Astrocyte of the cerebellum (primary cell): ENCODE results near the gene RAD51B.

Experiments used
- DNase-seq: peaks from one replicate; pipeline ENCODE4 v3.0.0-alpha.2; 2011; ENCODE audit warnings: low read depth
- H3K4me3 ChIP-seq: 2 replicates; pipeline ENCODE4 v1.5.1; 2011; ENCODE audit warnings: mild to moderate bottlenecking, low read depth, low read length, moderate library complexity
- CTCF ChIP-seq: IDR thresholded peaks from 2 replicates; pipeline ENCODE4 v1.5.1; 2012; ENCODE audit warnings: low read length, low read depth, moderate library complexity, mild to moderate bottlenecking; ENCODE audit errors: missing control alignments
- in situ Hi-C: cut with HindIII; loops from 2 replicates; pipeline ENCODE4 v1.10.0; 2017; ENCODE audit warnings: low sequenced_read_pairs

Gene RAD51B

DNA sequence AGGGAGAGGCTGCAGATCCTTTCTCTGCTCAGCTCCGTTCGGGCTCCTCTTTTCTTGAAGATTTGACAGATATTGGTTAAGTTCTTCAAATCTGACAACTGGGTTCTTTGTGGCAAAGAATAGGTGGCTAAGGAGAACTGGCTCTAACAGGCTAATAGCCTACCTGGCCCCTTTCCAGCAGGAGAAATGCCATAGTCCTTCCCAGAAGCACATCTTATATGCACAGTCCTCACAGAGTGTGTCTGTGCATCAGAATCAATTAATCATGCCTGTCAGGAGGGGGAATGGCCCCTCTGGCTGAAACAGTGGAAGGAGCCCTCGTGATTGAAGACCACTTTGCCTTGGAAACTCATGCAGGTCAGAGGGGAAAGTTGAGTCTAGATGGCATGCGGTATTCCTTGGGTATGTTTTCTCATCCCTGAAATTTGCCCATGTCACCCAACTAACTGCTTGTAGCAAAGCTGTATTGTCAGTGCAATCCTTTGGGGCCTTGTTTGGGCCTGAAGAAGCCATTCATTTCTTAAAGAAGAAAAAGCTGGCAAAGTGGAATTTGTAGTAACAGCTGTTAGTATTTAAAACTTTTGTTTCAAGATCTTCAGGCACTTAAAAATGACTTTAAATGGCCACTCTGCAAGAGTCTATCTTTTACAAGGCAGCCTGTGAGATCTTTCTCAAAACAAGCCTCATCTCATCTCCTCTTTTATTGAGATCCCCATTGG lies 721.8 kb downstream of the RAD51B start:
- no peak for DNase-seq
- in situ Hi-C loops, result no loop called here
- no peak for TF ChIP-seq CTCF
- no peak overlapping the region for H3K4me3 ChIP-seq

GRCh38 chr14:68542346-68542745 lies 722.8 kb downstream of the RAD51B start:
- in situ Hi-C loops, result no loop called here
- TF ChIP-seq CTCF, result no peak
- DNase-seq, result no peak
- no peak overlapping the region for H3K4me3 ChIP-seq

DNA sequence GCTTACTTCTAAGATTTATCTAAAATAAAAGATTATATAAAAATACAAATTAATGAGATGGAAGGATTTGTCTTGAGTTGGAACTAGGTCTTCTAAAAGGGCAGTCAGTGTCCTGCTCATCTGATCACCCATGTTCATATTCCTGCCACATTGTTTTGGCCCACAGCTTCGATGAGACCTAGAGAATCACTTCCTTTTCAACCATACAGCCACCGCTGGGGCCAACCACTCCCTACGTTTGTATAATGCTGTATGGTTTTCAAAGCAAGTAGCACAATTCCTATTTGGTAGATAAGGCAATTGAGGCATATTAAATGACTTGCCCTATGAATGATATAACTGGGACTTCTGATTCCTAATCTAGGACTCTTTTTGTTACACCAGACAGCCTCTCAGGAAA lies 723.9 kb downstream of the RAD51B start:
- in situ Hi-C loops, result no loop called here
- TF ChIP-seq CTCF, result no peak
- DNase-seq, result no peak
- H3K4me3 ChIP-seq, result no peak overlapping the region

DNA sequence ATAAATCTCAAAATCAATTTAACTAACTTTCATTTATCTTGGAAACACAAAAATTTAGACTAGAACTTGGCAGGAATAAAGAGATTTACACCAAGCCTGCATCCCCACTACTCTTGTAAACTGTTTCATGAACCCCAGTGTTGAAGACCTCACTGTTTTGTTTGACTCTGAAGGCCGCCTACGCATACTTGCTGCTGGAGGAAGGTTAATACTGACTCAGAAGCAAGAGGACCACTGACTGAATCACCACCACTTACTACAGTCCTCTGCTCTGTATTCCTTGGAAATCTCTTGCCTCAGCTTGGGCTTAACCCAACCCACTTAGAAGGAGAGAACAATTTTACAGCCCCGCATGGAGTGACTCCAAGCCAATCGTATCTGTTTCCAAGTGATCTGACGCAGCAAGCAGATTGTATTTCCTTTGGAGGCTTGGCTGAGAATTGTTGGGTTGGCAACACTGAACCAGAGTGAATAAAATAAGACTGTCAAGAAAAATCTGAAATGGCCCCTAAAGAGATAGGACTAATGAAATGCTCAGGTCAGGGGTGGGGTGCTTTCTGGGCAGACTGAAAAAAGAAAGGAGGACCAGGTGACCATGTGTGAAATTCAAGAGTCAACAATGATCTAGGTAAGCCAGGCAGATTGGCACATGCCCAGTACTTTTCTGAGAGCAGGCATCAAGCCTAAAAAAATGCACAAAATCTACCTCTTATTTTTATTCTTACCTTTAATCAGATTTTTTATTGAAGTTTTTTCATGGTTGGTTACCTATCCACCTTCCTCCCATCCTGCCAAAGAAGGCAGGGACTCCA lies 724.7 kb downstream of the RAD51B start:
- peak; percentile 99 for DNase-seq
- TF ChIP-seq CTCF, result no peak
- H3K4me3 ChIP-seq, result no peak overlapping the region
- in situ Hi-C loops, result no loop called here

GRCh38 chr14:68546839-68547238 lies 727.3 kb downstream of the RAD51B start:
- DNase-seq, result no peak
- in situ Hi-C loops, result no loop called here
- no peak overlapping the region for H3K4me3 ChIP-seq
- TF ChIP-seq CTCF, result no peak

DNA sequence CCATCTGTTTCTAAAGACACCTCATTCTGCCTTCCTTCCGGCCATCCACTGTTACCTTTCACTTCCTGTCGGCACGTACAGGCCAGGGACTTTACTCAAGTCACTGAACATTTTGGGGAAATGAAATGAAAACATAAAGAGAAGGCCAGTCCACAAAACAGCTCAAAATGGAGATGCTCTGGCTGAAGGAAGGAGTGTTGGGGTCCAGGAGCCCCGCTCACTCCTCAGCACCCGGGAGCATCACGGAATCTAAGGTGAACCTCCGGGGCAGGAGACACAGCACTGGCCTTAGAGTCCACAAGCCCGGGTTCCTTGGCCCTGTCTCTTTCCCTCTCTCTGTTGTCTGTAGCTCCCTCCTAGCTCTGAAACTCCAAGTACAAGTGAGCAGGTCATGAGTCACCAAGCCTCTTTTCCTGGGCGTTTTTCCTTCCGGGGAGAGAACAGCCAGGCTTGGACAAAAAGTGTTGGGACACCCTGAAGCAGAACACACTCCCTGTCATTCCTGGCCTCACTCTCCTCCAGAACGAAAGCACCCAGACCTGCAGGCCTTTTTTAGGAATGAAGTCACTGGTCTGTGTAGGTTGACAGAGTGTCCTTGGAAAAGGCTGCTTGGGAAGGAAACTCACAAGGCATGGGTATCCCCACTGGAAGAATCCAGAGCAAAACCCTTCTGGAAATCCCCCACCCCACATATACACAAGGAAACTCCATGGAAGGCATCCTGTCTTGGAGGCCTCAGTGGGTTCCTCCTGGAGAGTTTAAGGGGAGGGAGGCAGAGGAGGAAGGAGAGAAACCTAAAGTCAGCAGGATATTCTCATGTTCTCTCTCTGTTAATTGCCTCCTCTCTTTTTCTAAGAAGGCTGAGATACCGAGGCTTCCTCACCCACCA lies 728.0 kb downstream of the RAD51B start:
- H3K4me3 ChIP-seq, result no peak overlapping the region
- no peak for TF ChIP-seq CTCF
- DNase-seq, result no peak
- in situ Hi-C loops, result no loop called here
